PFSK-1 (cell line): ENCODE data around the gene CFAP206.

Experiments used
- FOXP2 ChIP-seq: optimal IDR thresholded peaks from 2 replicates; pipeline ENCODE3; 2011; ENCODE audit warnings: borderline replicate concordance, control low read depth, inconsistent platforms; ENCODE audit not compliant: insufficient read depth; ENCODE audit errors: extremely low read length, extremely low read depth
- POLR2AphosphoS5 ChIP-seq: IDR thresholded peaks from 2 replicates; pipeline ENCODE4 v1.6.1; 2012; ENCODE audit warnings: low read depth, mild to moderate bottlenecking, control low read depth, low read length, moderate library complexity
- REST ChIP-seq, 2 experiments: IDR thresholded peaks; 2 replicates each; pipeline versions ENCODE4 v1.6.1 to v1.8.0; 2011 to 2012; ENCODE audit warnings: low read depth in 2 of 2, low read length in 2 of 2, control low read depth in 1 of 2, inconsistent platforms in 1 of 2, mild to moderate bottlenecking in 1 of 2, moderate library complexity in 1 of 2; ENCODE audit not compliant: insufficient read depth in 1 of 2
- SIN3A ChIP-seq: IDR thresholded peaks from 2 replicates; pipeline ENCODE4 v1.6.1; 2012; ENCODE audit warnings: mild to moderate bottlenecking, low read length, moderate library complexity, borderline replicate concordance; ENCODE audit not compliant: insufficient read depth
- TAF1 ChIP-seq: IDR thresholded peaks from 2 replicates; pipeline ENCODE4 v1.6.1; 2012; ENCODE audit warnings: low read length, control low read depth, borderline replicate concordance; ENCODE audit not compliant: insufficient read depth

Gene CFAP206

GRCh38 chr6:87484491-87484890, 76.7 kb downstream of the CFAP206 start:
- TF ChIP-seq REST (IDR thresholded peaks at IDR 0.05; ENCODE audit: insufficient read depth in 1 of 2, low read depth in 2 of 2, low read length in 2 of 2) (no peak), SIN3A (no peak), POLR2AphosphoS5 (no peak)

GRCh38 chr6:87487555-87487954, 79.8 kb downstream of the CFAP206 start:
- TF ChIP-seq SIN3A (no peak), REST (IDR thresholded peaks at IDR 0.05; ENCODE audit: insufficient read depth in 1 of 2, low read depth in 2 of 2, low read length in 2 of 2) (no peak), POLR2AphosphoS5 (no peak), FOXP2 (no peak), TAF1 (no peak)

GRCh38 chr6:87494761-87495422, 87.1 kb downstream of the CFAP206 start:
- TF ChIP-seq SIN3A (no peak), TAF1 (no peak)

- TF ChIP-seq FOXP2 (no peak), POLR2AphosphoS5 (no peak), SIN3A (no peak), REST (IDR thresholded peaks at IDR 0.05; ENCODE audit: insufficient read depth in 1 of 2, low read depth in 2 of 2, low read length in 2 of 2) (no peak)
These were observed 90.3 kb downstream of the CFAP206 start for GRCh38 chr6:87498048-87498447.

GRCh38 chr6:87501809-87502572, 94.2 kb downstream of the CFAP206 start:
- TF ChIP-seq REST (IDR thresholded peaks at IDR 0.05; ENCODE audit: insufficient read depth in 1 of 2, low read depth in 2 of 2, low read length in 2 of 2) (no peak), SIN3A (no peak), TAF1 (no peak), FOXP2 (no peak), POLR2AphosphoS5 (no peak)
